IgD-negative memory B cell (primary cell): ENCODE data around the gene CCL27. TPM values are rescaled to one million over a fixed set of nuclear protein-coding genes. Genes with fewer than 3 reads are reported as not detected.
A peak's percentile ranks its signal among the peaks of the same experiment; 100 is the strongest.

ENCODE experiments used
- H3K27ac Mint-ChIP-seq, 3 donors: one replicate each; pipeline ENCODE4 v1.8.0; 2020 to 2022; ENCODE audit warnings: mild to moderate bottlenecking in 3 of 3, mixed read lengths in 3 of 3, moderate library complexity in 1 of 3
- H3K27me3 Mint-ChIP-seq: one replicate; pipeline ENCODE4 v1.8.0; 2021; ENCODE audit warnings: mixed read lengths
- H3K36me3 Mint-ChIP-seq: one replicate; pipeline ENCODE4 v1.8.0; 2020; ENCODE audit warnings: mild to moderate bottlenecking, mixed read lengths
- H3K4me1 Mint-ChIP-seq, 3 donors: one replicate each; pipeline ENCODE4 v1.8.0; 2020 to 2022; ENCODE audit warnings: mixed read lengths in 3 of 3, mild to moderate bottlenecking in 1 of 3
- H3K4me3 Mint-ChIP-seq, 4 donors: one replicate each; pipeline ENCODE4 v1.8.0; 2020 to 2022; ENCODE audit warnings: mild to moderate bottlenecking in 4 of 4, mixed read lengths in 4 of 4, moderate library complexity in 3 of 4
- H3K9me3 Mint-ChIP-seq, 3 donors: one replicate each; pipeline ENCODE4 v1.8.0; 2020 to 2021; ENCODE audit warnings: mixed read lengths in 3 of 3, mild to moderate bottlenecking in 1 of 3
- polyA plus RNA-seq: library from polyadenylated mRNA; unstranded; fragments of 300-500 nt; fragmentation: Illumina TruSeq; gene quantifications from one replicate; pipeline ENCODE4 v1.2.3, GENCODE V29; 2021

The CCL27 gene
- polyA plus RNA-seq, 1 donor from 2014 or later, result not detected

DNA sequence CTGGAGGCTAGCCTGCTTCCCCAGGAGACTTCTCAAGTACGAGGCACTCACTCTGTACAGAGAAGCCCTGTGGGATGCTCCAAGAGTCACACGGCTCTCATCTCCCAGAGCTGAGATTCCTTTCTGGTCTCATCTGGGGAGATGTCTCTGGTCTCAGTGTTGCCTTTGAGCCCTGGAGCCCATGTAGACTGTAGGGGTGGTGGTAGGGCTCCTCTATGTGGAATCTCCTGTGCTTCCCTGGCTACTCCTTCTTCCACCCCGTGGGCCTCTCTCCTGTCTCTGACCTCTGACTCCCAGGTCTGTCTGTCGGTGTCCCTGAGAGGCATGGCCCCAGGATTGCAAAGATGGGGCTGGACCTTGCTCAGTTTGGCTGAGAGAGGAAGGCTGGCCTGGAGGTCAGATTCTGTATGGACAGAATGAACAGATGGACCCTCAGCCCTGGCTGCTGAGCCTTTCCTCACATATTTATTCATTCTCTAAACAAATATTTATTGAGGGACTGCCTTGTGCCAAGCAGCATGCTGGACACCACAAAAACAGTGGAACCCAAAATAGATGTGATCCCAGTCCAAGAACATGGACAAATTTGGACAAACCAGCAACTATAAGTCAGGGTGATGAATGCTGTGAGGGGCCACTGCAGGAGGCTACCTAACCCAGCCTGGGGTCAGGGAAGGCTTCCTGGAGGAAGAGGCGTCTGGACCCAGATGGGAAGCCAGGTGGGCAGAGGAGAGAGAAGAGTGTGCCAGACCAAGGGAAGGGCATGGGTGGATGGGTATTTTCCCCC is 26.1 kb upstream of the CCL27 start:
- Mint-ChIP-seq H3K4me1 (peaks cover 3 to 6% (median 4%) of the 10 kb centered on the region in 3 donors), H3K4me3 (no peak overlapping the region), H3K27me3 (peaks cover 6% of the 10 kb centered on the region), H3K9me3 (no peaks in the 10 kb centered on the region), H3K27ac (no peak overlapping the region), H3K36me3 (no peaks in the 10 kb centered on the region)

DNA sequence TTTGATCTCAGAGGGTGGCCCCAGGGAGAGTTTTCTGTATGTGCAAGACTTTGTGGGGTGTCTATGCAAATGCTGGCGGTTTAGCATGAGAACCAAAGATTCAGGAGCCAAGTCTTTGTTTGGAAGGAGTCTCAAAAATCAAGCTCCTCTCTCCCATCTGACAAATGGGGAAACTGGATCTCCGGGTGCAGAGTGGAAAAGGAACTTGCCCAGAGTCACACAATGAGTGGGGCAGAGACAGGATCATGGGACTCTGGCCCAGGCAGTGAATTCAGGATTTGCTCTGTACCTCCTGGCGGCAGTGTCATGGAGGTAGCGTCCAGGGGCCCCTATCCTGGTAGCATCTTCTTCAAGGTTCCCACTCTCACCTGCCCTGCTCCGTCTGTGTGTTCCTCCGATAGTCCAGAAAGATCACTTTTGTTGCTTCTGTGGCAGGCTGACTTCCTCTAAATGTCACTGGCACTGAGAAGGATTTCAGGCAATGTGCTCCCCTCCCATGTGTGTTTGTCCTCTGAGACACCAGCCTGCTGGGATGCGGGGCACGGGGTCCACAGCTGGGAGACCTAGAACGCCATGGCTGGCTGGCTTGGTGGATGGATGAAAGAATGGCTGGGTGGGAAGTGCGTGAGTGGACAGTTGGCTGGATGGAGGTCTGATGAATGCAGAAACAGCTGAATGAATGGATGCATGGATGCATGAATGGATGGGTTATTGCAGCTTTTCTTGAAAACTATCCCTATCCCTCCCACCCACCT is 25.0 kb upstream of the CCL27 start:
- Mint-ChIP-seq H3K36me3 (no peaks in the 10 kb centered on the region), H3K4me1 (peaks cover 3 to 6% (median 4%) of the 10 kb centered on the region in 3 donors), H3K9me3 (no peaks in the 10 kb centered on the region), H3K4me3 (peak overlapping the region in 1 of 4 donors; percentile 12), H3K27ac (no peak overlapping the region), H3K27me3 (peaks cover 6% of the 10 kb centered on the region)

DNA sequence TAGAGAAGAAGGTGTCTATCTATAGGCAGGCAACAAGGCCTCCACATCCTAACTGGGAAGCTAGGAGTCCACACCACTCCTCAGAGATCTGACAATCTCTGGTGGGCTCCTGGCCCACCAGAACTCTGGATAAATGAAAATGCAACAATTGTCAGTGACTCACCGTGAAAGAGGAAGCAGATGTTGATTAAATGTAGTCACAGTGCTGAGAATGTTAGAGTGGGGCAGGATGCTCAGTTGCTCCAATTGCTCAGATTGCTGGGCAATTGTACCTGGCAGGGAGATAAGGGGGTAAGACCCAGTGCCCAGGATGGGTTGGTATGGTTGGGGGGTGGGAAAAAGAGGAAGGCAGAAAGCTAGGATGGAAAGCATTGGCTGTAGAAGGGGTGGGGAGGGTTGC is 24.3 kb upstream of the CCL27 start:
- Mint-ChIP-seq H3K9me3 (no peaks in the 10 kb centered on the region), H3K27ac (no peak overlapping the region), H3K36me3 (no peaks in the 10 kb centered on the region), H3K4me3 (no peak overlapping the region), H3K27me3 (peaks cover 6% of the 10 kb centered on the region), H3K4me1 (peaks cover 3 to 6% (median 4%) of the 10 kb centered on the region in 3 donors)

DNA sequence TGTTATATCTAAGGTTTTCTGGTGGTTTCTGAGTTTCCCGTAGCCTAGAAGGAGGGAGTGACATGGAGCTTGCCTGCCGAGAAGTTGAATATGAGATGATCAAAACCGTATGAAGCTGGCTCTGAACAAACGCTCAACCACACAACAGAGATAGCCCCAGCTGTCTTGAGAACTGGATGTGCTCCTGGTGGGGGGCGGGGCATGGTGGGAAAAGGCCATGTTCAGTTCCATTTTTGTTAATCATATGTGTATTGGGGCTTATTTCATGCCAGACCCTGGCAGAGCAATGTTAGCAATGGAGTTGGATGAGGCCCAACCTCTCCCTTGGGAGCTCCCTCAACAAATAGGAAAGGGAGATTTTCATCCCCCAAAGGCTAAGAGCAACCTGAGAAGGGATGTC is 23.8 kb upstream of the CCL27 start:
- Mint-ChIP-seq H3K27ac (no peak overlapping the region), H3K36me3 (no peaks in the 10 kb centered on the region), H3K4me1 (peaks cover 3 to 6% (median 4%) of the 10 kb centered on the region in 3 donors), H3K4me3 (no peak overlapping the region), H3K27me3 (peaks cover 6% of the 10 kb centered on the region), H3K9me3 (no peaks in the 10 kb centered on the region)

DNA sequence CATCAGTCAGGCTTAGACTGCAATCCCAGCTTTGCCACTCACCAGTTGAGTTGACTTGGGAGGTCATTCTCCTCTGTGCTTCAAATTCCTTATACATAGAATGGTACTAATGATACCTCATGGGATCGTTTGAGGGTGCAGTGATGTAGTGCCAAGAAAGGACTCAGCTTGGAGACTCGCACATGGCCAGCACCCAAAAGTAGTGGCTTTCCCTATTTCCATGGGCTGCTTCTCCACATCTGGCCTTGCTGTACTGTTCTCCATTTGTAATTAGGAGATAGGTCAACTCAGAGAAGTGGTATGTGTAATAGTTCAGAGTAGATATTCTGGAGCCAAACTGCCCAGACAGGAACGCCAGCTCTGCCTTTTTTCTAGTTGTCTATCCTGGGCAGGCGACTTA is 23.1 kb upstream of the CCL27 start:
- Mint-ChIP-seq H3K9me3 (no peaks in the 10 kb centered on the region), H3K36me3 (no peaks in the 10 kb centered on the region), H3K27ac (no peak overlapping the region), H3K4me3 (peak overlapping the region in 1 of 4 donors; percentile 20), H3K4me1 (peaks cover 3 to 6% (median 4%) of the 10 kb centered on the region in 3 donors), H3K27me3 (peaks cover 5% of the 10 kb centered on the region)

DNA sequence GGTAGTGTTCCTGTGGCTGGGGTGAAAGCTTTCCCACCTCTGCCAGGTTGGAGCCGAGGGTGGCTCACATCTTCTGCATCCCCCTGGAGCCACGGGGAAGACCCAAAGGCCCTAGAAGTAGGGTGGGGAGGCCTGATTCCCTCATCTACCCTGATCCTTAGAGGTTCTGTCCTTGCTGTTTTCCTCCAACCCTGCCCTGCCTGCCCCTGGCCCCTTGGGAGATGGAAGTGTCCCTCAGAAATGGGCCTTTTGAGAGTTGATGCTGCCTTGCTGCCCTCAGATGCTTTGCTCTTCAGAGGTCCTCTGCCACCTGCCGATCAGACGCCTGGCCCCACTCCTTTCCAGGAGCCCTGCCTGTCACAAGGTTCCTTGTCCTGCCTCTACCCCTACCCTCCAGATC is 22.4 kb upstream of the CCL27 start:
- no peaks in the 10 kb centered on the region for H3K36me3 Mint-ChIP-seq
- H3K4me3 Mint-ChIP-seq, result no peak overlapping the region
- H3K27me3 Mint-ChIP-seq, result peaks cover 5% of the 10 kb centered on the region
- H3K4me1 Mint-ChIP-seq, result peaks cover 3 to 6% (median 4%) of the 10 kb centered on the region in 3 donors
- H3K9me3 Mint-ChIP-seq, result no peaks in the 10 kb centered on the region
- peak overlapping the region in 1 of 3 donors; percentile 76 for H3K27ac Mint-ChIP-seq

DNA sequence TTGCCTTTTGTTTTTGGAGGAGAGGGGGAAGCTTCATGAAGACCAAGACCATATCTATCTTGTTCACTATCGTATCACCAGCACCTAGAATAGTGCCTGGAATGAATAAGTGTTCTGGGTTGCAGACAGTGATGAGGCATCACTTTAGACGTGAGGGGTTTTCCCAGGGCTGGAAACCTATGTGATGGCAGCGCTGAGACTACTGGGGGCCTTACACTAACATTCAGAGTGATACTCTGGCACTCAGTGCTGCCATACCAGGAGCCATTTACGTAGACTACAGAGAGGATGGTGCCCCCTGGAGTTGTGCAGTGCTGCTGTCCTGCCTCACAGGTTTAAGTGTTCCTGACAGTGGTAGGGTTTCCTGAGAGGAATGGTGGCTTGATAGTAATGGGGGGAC is 21.7 kb upstream of the CCL27 start:
- Mint-ChIP-seq H3K4me1 (peaks cover 3 to 6% (median 4%) of the 10 kb centered on the region in 3 donors), H3K36me3 (no peaks in the 10 kb centered on the region), H3K27me3 (peaks cover 5% of the 10 kb centered on the region), H3K27ac (peak overlapping the region in 1 of 3 donors; percentile 76), H3K4me3 (no peak overlapping the region), H3K9me3 (no peaks in the 10 kb centered on the region)

DNA sequence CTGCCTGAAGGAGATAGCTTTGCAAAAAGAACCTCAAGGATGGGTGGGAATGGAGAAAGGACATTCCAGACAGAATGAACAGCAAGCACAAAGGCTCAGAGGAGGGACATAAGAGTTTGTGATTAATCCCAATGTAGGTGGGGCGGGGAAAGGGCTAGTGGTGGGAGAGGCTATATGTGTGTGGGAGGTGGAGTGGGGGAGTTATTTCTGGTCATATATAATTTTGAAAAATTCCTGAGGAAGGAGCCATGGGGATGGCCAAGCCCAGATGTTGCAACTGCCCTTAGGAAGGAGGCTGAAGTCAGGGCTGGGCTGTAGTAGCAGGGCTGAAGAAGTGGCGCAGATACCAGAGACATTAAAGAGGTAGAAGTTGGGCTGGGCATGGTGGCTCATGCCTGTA is 13.4 kb upstream of the CCL27 start:
- Mint-ChIP-seq H3K27me3 (no peaks in the 10 kb centered on the region), H3K4me1 (peaks cover 0 to 4% (median 4%) of the 10 kb centered on the region in 3 donors), H3K27ac (no peak overlapping the region), H3K9me3 (peaks cover 0 to 2% (median 0%) of the 10 kb centered on the region in 3 donors), H3K4me3 (peak overlapping the region in 1 of 4 donors; percentile 12), H3K36me3 (peaks cover 1% of the 10 kb centered on the region)

DNA sequence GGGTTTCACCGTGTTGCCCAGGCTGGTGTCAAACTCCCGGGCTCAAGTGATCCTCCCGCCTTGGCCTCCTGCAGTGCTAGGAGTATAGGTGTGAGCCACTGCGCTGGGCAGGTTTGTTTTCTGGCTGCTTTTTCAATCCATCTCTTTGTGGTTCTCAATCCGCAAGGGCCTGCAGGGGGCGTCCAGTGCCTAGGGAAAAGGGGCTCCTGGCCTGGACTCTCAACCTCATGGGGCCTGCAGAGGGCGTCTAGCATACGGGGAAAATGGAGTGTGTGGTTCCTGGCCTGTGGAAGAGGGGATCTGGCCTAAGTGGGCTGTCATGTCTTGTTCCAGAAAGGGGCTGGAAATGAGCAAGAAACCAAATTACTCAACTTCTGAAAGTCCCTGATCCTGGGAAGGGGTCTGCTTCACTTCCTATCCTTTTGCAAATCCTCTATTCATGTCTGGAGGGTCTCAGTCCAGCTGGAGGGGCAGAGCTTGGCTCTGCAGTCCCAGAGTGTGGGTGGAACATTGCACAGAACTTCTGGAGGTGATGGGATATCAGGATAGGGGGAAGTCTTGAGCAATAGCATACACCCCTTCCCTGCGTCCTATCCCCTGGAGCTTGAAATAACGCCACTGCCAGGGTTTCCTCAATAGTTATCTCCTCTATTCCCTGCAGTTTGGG is 12.7 kb upstream of the CCL27 start:
- Mint-ChIP-seq H3K27ac (no peak overlapping the region), H3K27me3 (no peaks in the 10 kb centered on the region), H3K4me1 (peaks cover 0 to 4% (median 4%) of the 10 kb centered on the region in 3 donors), H3K4me3 (no peak overlapping the region), H3K9me3 (peaks cover 0 to 4% (median 2%) of the 10 kb centered on the region in 3 donors), H3K36me3 (peaks cover 1% of the 10 kb centered on the region)

DNA sequence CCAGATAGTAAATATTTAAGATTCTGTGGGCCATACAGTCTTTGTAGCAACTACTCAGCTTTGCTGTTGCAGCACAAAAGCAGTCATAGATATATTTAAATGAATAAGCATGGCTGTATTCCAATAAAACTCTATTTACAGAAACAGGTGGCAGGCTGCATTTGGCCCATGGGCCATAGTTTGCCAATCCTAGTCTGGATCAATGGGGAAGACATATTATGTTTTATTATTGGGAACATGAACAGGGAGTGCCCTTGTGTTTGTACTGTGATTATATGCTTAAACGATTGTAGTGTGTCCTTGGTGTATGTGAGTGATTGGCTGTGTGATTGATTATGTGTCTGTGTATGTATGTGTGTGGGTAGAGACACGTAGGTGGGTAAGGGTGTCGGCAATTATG is 12.0 kb upstream of the CCL27 start:
- Mint-ChIP-seq H3K36me3 (peaks cover 1% of the 10 kb centered on the region), H3K4me3 (peak overlapping the region in 1 of 4 donors; percentile 44), H3K27ac (no peak overlapping the region), H3K27me3 (no peaks in the 10 kb centered on the region), H3K9me3 (peaks cover 4 to 6% (median 4%) of the 10 kb centered on the region in 3 donors), H3K4me1 (peaks cover 0 to 4% (median 4%) of the 10 kb centered on the region in 3 donors)

DNA sequence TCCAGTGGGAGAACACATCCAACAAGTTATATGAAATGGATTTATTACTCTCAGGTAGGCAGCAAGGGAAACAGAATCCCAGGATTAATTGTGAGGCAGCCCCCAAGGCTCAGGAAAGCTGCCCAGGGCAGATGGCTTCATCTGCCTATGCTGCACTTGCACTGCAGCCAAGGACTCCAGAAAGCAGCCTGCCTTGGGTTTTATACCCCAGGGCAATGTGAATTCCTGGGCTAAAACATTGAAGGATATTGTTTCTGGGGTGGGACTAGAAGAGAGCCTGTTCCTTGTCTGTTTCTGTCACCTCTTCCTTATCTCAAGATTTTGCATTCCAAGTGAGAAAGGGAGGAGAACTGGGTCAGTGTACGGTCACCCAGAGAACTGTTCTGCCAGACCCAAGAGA is 8.8 kb upstream of the CCL27 start:
- Mint-ChIP-seq H3K27me3 (no peaks in the 10 kb centered on the region), H3K27ac (no peak overlapping the region), H3K36me3 (peaks cover 8% of the 10 kb centered on the region), H3K4me1 (peaks cover 0 to 6% (median 4%) of the 10 kb centered on the region in 3 donors), H3K9me3 (peaks cover 4 to 10% (median 9%) of the 10 kb centered on the region in 3 donors), H3K4me3 (no peak overlapping the region)

DNA sequence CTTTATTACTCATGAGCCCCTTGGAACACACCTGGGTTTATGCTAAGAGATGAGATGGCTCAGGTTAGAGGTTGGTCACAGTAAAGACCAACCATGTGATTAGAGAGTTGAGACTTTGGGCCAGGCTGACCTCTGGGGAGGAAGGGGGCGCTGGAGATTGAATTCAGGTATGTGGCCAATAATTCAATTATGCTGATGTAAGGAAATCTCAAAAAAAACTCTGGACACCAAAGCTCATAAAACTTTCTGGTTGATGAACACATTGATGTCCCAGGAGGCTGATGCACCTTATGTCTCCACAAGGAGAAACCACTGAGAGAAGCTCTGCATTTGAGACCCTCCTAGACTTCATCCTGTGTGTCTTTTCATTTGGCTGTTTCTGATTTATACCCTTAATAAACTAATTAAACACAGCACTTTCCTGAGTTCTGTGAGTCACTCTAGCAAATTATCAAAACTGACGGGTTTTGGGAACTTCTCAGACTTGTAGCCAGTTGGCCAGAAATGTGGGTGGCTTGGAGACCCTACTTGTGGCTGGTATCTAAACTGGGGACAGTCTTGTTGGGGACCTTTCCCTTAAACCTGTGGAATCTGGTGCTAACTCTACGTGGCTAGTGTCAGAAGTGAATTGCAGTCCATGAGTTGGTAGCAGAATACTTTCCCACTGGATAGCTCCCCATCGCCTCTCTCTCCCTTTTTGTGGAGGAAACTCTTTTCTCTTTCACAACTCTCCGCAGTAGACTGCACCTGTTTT is 7.5 kb upstream of the CCL27 start:
- Mint-ChIP-seq H3K27me3 (no peaks in the 10 kb centered on the region), H3K4me3 (peak overlapping the region in 2 of 4 donors; percentile 5 to 43), H3K27ac (peak overlapping the region in 2 of 3 donors; percentile 18 to 22), H3K4me1 (peaks cover 3 to 6% (median 5%) of the 10 kb centered on the region in 3 donors), H3K36me3 (peaks cover 8% of the 10 kb centered on the region), H3K9me3 (peaks cover 4 to 10% (median 9%) of the 10 kb centered on the region in 3 donors)

DNA sequence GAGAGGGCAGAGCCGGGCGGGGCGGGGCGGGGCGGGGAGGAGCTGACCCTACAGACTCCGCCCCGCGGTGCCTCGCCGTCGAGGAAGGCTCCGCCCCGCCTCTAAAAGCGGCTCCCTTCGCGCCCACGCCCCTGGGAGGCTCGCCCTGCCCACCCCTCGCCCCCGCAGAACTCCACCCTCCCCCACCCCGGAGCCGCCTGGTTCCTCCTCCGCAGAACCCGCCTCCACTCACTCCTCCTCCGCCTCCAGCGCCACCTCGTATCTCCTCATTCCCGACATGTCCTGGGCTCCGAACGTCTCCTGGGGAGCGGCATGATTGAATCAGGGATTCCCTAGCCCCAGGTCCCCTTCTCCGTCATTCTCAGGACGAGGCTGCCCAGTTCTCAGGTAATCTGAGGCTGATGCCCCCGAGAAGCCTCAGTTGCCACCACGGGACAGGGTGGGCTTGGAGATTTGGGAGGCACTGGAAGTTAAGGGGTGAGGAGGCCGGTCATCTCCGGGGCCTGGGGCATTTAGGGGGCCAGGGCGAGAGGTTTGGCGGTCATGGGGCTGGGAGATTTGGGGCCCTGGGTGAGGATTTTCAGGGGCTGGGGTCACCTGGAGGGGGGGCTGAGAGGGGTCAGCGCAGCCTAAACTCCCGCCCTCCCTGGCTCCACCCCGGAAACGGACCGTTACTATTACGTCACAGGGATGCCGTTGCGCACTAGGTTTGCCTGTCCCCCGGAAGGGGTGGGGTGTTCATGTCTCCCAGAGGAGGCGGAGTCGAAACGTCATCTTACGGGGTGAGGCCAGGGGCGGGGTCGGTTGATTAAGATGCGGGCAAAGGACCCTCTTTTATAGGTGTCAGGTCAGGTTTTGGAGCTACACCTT is 3.2 kb upstream of the CCL27 start:
- H3K27me3 Mint-ChIP-seq, result no peaks in the 10 kb centered on the region
- peaks cover 4 to 9% (median 7%) of the 10 kb centered on the region in 3 donors for H3K9me3 Mint-ChIP-seq
- peaks cover 6% of the 10 kb centered on the region for H3K36me3 Mint-ChIP-seq
- H3K4me3 Mint-ChIP-seq, result peak overlapping the region; percentile 87 to 98 (median 94)
- H3K27ac Mint-ChIP-seq, result peak overlapping the region; percentile 96 to 97 (median 96)
- H3K4me1 Mint-ChIP-seq, result peaks cover 10 to 18% (median 16%) of the 10 kb centered on the region in 3 donors

DNA sequence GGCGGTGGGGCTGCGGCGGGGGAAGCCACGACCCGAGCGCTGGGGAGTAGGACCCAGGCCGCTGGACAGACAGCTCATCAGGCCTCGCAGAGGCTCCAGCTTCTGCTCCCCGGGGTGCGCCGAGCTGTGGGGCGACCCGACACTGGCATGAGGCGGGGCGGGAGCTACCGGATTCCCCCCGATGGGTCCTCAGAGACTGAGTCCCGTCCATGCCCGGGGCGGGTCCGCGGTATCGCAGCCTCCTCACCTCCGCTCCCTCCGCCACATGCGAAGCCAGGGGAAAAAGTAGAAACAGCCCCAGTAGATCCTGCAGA is 2.6 kb upstream of the CCL27 start:
- Mint-ChIP-seq H3K9me3 (peaks cover 4 to 7% (median 5%) of the 10 kb centered on the region in 3 donors), H3K36me3 (peaks cover 6% of the 10 kb centered on the region), H3K4me3 (peak overlapping the region; percentile 87 to 98 (median 94)), H3K4me1 (peaks cover 10 to 18% (median 16%) of the 10 kb centered on the region in 3 donors), H3K27ac (peak overlapping the region; percentile 90 to 97 (median 96)), H3K27me3 (no peaks in the 10 kb centered on the region)
